GM18951 (cell line): Measurements from ENCODE around the gene PRCD.

Experiments used
- POLR2A ChIP-seq: IDR thresholded peaks from 4 replicates; pipeline ENCODE4 v1.6.1; 2011; ENCODE audit warnings: mild to moderate bottlenecking; ENCODE audit not compliant: insufficient read length, insufficient read depth; ENCODE audit errors: extremely low read depth
- in situ Hi-C: fragments of 300-500 bp; cut with MboI; formaldehyde crosslinking; loops from one replicate; pipeline ENCODE4 v1.12.0; 2022; ENCODE audit warnings: low sequenced_read_pairs, mixed read lengths, inconsistent platforms; ENCODE audit not compliant: unreplicated experiment

Gene PRCD

DNA sequence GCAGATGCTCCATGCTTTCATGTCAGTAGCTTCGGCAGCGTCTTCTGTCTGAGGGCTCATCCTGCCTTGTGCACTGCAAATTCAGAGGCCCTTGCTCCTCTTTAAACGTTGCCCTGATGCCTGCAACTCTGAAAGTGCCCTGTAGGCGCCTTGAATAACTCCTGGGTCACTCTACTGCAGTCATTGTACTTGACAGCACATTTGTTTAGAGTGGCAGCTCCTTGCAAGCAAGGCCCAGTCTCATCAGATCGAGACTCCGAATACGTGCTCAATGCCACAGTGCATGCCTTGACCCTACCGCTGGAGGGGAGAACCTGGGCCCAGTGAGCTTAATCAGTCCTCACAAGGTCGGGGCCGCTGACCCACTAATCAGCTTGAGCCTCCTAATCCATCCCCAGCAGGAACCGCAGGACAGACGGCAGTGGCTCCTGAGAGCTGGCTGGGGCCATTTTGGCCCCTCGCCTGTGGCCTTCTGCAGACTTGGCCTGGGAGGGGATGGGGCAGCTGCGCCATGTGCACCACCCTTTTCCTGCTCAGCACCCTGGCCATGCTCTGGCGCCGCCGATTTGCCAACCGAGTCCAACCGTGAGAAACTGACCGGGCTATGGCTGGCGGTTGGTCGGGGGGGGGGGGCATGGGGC, at the start of gene PRCD:
Gene PRCD (plus strand): TSS at position 414 of the 641 bp plus-strand sequence. CDS start 98 bp downstream, at position 512.
- in situ Hi-C loops, result no loop called here
- TF ChIP-seq POLR2A, result no peak

DNA sequence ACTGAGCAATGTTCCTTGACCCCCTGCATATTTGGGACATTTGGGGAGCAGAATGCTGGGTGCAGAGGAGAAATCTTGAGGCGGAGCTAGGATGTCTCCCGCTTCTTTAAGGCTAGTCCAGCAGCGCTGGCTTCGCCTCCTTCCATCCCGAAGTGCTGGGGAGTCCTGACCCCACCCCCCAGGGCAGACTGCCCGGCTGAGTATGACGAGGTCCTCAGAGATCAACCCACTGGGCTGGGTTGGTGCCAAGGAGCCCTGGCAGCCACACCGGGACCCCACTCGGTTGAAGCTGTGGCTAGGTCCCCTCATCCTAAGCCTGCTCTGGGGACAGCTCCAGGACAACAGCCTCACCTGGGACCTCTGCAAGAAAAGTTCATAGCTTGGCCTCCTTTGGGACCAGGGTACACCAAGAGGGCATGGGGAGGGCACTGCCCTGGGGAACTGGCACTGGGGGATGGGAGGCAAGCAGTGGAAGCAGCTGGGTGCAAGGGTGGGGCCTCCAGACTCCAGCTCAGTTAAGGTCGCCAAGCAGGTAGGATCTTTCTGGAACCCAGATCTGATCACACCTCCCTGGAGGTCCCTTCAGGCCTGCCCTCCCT, 49.6 kb upstream of the PRCD start:
- in situ Hi-C loops, result no loop called here
- no peak for TF ChIP-seq POLR2A

DNA sequence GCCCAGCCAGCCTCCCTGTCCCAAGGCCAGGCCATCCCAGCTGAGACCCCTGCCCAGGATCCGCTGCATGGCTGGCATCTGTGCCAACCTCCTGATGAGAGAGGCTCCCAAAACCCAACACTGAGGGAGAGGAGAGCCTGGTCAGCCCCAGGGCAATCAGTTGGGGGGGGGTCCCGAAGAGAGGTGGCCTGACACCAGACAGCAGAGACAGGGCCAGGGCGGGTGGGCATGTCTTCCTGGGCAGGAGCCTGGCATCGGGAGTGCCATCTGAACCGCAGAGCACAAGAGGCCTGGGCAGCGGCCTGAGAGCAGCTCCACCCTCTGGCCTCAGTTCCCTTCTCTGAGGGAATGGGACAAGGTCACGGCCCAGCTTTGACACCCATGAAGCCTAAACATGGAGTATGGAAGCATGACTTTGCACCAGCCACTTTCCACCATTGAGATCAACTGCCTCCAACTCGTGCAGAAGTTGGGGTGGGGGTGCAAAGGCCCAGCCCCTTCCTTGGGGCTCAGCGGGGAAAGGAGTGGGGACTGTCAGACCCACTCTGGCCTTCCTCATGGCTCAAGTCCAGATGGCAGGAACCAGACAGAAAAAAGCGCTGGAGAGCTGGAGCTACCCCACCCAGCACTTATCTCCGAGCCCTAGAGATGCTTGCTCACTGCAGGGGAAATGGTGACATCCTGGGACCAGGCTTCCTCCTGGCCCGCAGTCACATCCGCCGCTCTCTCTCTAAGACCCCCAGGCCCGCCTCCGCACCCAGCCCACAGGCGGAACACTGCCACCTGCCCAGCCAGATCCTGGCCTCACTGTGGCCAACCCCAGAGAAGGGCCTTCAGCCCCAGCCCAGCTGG, 48.3 kb upstream of the PRCD start:
- in situ Hi-C loops, result no loop called here

DNA sequence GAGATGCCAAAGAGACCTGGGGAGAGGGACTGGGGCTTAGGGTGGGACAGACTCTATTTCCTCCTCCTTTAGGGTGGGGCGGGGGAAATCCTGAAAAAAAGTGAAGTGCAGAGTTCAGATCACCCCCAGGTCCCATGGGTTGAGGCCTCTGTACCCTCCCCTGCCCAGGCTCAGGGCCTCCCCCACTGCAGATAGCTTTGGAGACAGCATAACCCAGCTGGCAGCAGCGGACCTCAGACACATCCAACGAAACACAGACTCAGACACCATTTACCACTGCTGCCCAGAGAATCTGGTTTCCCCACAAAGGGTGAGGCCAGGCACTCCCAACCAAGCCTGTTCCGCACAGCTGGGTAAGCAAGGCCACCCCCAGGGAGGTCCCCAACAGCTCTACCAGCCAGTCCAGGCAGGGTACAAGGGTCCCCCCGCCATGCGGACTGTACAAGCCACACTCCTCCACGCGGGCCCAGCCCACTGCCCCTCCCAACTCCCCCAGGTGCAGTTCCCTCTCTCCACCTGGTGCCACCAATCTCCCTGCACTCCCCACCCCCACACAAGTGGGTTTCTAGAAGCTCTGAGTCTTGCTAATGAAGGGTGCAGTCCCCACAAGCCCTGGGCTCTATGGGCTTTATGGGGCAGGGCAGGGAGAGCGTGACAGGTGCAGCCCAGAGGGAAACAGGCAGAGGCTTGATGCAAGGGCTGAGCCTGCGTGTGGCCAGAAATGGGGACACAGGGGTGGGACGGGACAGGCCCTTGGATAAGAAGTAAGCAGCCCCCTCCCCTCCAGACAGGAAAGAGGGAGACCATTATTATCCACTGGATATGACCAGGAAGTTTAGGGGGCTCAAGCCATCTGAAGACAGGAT, 47.5 kb upstream of the PRCD start:
- in situ Hi-C loops, result no loop called here
- TF ChIP-seq POLR2A, result no peak

More for the DNA sequence above, 48.3 kb upstream of the PRCD start:
- TF ChIP-seq POLR2A, result no peak

DNA sequence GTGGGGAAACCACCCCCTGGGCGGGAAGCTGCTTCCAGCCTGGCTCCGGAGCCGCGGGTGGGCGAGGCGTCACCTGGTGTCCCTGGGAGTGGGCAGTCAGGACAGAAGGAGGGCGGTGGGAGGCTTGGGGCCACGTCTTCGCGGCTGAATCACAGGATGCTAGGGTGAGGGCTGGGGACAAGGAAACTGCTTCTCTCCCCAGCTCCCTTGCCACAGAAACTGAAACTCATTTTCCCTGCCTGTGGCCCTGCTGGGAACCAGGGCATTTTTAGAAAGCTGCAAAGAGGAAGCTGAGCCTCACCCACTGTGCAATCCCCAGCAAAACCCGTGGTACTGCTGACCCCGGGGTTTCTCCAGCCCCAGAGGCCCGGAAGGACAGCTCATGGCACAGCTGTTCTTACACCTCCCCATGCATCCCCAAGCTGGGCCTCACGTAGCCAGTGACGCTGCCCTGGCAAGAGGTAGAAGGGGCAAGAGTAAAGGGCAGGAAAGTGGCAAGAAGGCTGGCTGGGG, 46.8 kb upstream of the PRCD start:
- peak; percentile 39 for TF ChIP-seq POLR2A
- in situ Hi-C loops, result no loop called here

- in situ Hi-C loops, result no loop called here
- TF ChIP-seq POLR2A, result peak; percentile 23
These were observed 46.2 kb upstream of the PRCD start for GRCh38 chr17:76493505-76494167.

- in situ Hi-C loops, result no loop called here
- no peak for TF ChIP-seq POLR2A
These were observed 44.0 kb upstream of the PRCD start for GRCh38 chr17:76495663-76496400.

DNA sequence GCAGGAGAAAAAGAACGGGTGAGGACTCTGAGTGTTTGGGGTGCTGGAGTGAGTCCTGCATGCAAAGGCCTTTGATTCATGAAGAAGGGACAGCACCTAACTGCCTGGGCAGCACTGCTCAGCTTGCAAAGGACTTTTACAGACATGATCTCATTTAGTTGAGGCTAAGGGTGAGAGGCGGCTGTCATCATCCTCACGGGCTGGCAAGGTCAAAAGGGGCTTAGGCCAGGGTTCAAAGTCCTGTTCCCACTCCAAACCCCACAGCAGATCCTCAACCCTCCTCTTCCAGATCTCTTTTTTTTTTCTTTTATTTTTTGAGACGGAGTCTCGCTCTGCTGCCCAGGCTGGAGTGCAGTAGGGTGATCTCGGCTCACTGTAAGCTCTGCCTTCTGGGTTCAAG, 43.4 kb upstream of the PRCD start:
- in situ Hi-C loops, result no loop called here
- no peak for TF ChIP-seq POLR2A

DNA sequence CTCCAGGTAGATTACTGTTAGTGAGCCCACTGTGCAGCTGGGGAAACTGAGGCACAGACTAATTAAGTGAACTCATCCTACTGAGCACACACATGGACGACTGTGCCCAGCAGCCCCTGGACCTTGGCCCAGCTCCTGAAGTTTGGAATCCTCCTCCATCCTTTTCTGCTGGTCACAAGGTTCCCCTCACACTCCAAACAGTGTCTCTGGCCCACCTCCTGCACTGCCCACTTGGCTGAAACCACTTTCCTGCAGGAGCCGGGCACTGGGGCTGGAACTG, 42.2 kb upstream of the PRCD start:
- no peak for TF ChIP-seq POLR2A
- in situ Hi-C loops, result no loop called here

- in situ Hi-C loops, result no loop called here
- TF ChIP-seq POLR2A, result peak; percentile 27
These were observed 41.6 kb upstream of the PRCD start for GRCh38 chr17:76497979-76498875.

GRCh38 chr17:76498876-76499251, 41.0 kb upstream of the PRCD start:
- in situ Hi-C loops, result no loop called here

More at GRCh38 chr17:76498876-76499251, 41.0 kb upstream of the PRCD start:
- no peak for TF ChIP-seq POLR2A
